ENCODE results near the gene TSPEAR. TPM values are rescaled to one million over a fixed set of nuclear protein-coding genes. Genes with fewer than 3 reads are reported as not detected.
"Not testable (repeated sequence)": the region's sequence is repeated elsewhere in the genome, so short reads cannot be mapped to it uniquely, and the experiment has no call there.

TSPEAR gene
- total and polyA plus RNA-seq, 9 of the 15 experiments (the other 6 are each of a cell fraction or from before 2014, with no cell fraction given), result not detected

DNA sequence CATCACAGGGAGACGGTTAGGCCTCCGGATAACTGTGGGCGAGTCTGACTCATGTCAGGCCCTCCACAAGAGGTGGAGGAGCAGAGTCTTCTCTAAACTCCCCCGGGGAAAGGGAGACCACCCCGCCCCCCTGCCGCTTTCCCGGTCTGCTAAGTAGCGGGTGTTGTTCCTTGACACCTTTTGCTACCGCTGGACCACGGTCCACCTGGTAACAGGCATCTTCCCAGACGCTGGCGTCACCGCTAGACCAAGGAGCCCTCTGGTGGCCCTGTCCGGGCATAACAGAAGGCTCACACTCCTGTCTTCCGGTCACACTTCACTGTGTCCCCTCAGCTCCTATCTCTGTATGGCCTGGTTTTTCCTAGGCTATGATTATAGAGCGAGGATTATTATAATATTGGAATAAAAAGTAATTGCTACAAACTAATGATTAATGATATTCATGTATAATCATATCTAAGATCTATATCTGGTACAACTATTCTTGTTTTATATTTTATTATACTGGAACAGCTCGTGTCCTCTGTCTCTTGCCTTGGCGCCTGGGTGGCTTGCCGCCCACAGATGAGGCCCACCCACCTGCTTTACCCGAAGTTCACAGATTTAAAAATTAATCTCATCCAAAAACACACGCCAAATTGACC, 231.7 kb downstream of the TSPEAR start:
- FAIRE-seq (peak; percentile 52), DNase-seq (ENCODE audit: extremely low read depth in 1 of 4, low spot score in 3 of 4) (peak in 1 of 4 experiments; percentile 38), ATAC-seq (peak; percentile 72)
- POLR2A ChIA-PET, result interaction anchor here (1.8 kb wide), 1 partner anchor 141 kb away, joined by 5 read pairs; no protein-coding TSS in a partner anchor
- H3K9me3 ChIP-seq (replicated peaks; ENCODE audit: control insufficient read depth, insufficient read depth, low read depth, low read length); H3K9ac ChIP-seq (ENCODE audit: insufficient read depth in 1 of 2, low read depth in 2 of 2, low read length in 2 of 2); H3K36me3 ChIP-seq (ENCODE audit: control insufficient read depth, insufficient read depth, low read length); intact Hi-C loops (cut with micrococcal nuclease); H4K20me1 ChIP-seq (replicated peaks; ENCODE audit: control insufficient read depth, insufficient read depth, low read length); BruUV-seq (replicated peaks); H3K4me3 ChIP-seq; H3K27ac ChIP-seq (ENCODE audit: extremely low read depth, low read depth, low read length); H2AFZ ChIP-seq (ENCODE audit: low read depth, low read length); H3K9me1 ChIP-seq (ENCODE audit: control insufficient read depth, insufficient read depth, low read length); in situ Hi-C loops (cut with MboI); CTCF ChIA-PET (ENCODE audit: low intra/inter-chr PET ratio); H3K79me2 ChIP-seq (ENCODE audit: control insufficient read depth, insufficient read depth, low read length); H3K4me2 ChIP-seq (ENCODE audit: insufficient read depth, low read length); TF ChIP-seq ATF1 (CRISPR knock-in tag; IDR thresholded peaks at IDR 0.05): not testable (repeated sequence)
- 8% methylated on average over 19 of the region's 21 CpGs for WGBS (ENCODE audit: insufficient coverage, low coverage, missing lambda C conversion rate)
- Histone ChIP-seq H3K27me3 (ENCODE audit: control insufficient read depth in 2 of 2, insufficient read depth in 2 of 2, low read length in 2 of 2) (peaks cover 17 to 37% of the 10 kb centered on the region in 2 experiments; a peak in 4 of 5 replicates), H3K4me1 (replicated peaks in 1 of 2; ENCODE audit: control insufficient read depth in 2 of 2, insufficient read depth in 2 of 2, low read length in 2 of 2) (peaks cover 0 to 11% of the 10 kb centered on the region in 2 experiments; a peak in 2 of 5 replicates)
- TF ChIP-seq STAG1 (CRISPR knock-in tag; IDR thresholded peaks at IDR 0.05; ENCODE audit: borderline replicate concordance), result 0 out of 2 replicates have a peak, but pooled peaks have one; percentile 7
- TF ChIP-seq CTBP1 (IDR thresholded peaks at IDR 0.05; ENCODE audit: borderline replicate concordance), result peak; percentile 40; the same call in 1 of the 2 replicates
- TF ChIP-seq CREM (IDR thresholded peaks at IDR 0.05; ENCODE audit: low read depth), result peak; percentile 66
- peak; percentile 36; the same call in 1 of the 2 replicates for TF ChIP-seq SMC3 (conservative IDR thresholded peaks at IDR 0.05; ENCODE audit: insufficient read depth, low read depth, low read length)
- TF ChIP-seq, protein P1, sequence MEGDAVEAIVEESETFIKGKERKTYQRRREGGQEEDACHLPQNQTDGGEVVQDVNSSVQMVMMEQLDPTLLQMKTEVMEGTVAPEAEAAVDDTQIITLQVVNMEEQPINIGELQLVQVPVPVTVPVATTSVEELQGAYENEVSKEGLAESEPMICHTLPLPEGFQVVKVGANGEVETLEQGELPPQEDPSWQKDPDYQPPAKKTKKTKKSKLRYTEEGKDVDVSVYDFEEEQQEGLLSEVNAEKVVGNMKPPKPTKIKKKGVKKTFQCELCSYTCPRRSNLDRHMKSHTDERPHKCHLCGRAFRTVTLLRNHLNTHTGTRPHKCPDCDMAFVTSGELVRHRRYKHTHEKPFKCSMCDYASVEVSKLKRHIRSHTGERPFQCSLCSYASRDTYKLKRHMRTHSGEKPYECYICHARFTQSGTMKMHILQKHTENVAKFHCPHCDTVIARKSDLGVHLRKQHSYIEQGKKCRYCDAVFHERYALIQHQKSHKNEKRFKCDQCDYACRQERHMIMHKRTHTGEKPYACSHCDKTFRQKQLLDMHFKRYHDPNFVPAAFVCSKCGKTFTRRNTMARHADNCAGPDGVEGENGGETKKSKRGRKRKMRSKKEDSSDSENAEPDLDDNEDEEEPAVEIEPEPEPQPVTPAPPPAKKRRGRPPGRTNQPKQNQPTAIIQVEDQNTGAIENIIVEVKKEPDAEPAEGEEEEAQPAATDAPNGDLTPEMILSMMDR (IDR thresholded peaks at IDR 0.05 in 2 of 3, conservative IDR thresholded peaks at IDR 0.05 in 1 of 3; ENCODE audit: insufficient read depth in 2 of 3, low read depth in 1 of 3, low read length in 3 of 3), result peak; percentile 53 to 65 (median 61)
- 0 out of 4 replicates have a peak, but pooled peaks of 1 of the 2 experiments have one; percentile 13 for TF ChIP-seq RCOR1 (IDR thresholded peaks at IDR 0.05; ENCODE audit: borderline replicate concordance in 1 of 2, low read depth in 2 of 2, low read length in 2 of 2)
- TF ChIP-seq, protein P2, sequence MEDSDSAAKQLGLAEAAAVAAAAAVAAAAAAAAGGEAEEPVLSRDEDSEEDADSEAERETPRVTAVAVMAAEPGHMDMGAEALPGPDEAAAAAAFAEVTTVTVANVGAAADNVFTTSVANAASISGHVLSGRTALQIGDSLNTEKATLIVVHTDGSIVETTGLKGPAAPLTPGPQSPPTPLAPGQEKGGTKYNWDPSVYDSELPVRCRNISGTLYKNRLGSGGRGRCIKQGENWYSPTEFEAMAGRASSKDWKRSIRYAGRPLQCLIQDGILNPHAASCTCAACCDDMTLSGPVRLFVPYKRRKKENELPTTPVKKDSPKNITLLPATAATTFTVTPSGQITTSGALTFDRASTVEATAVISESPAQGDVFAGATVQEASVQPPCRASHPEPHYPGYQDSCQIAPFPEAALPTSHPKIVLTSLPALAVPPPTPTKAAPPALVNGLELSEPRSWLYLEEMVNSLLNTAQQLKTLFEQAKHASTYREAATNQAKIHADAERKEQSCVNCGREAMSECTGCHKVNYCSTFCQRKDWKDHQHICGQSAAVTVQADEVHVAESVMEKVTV (CRISPR knock-in tag; IDR thresholded peaks at IDR 0.05), result 0 out of 2 replicates have a peak, but pooled peaks have one; percentile 20
- TF ChIP-seq ETV5 (CRISPR knock-in tag; IDR thresholded peaks at IDR 0.05; ENCODE audit: low read depth), result 0 out of 2 replicates have a peak, but pooled peaks have one; percentile 34
- peak; percentile 76 for TF ChIP-seq ATF1 (tag; IDR thresholded peaks at IDR 0.05)
